Measurements from ENCODE around the gene PRLH. TPM values are rescaled to one million over a fixed set of nuclear protein-coding genes. Genes with fewer than 3 reads are reported as not detected.

Gene PRLH
- total and polyA plus RNA-seq, 2 of the 13 experiments (the other 11 are each of a cell fraction or from before 2014, with no cell fraction given) = not detected

- Histone ChIP-seq H3K79me2 (ENCODE audit: insufficient read depth, low read length) (no peaks in the 10 kb centered on the region), H3K4me2 (ENCODE audit: low read depth, low read length) (no peak overlapping the region), H3K27me3 (ENCODE audit: control insufficient read depth in 1 of 2, insufficient read depth in 2 of 2, low read length in 2 of 2) (peaks cover 3 to 52% of the 10 kb centered on the region in 2 experiments; a peak in 4 of 5 replicates), H3K36me3 (replicated peaks in 1 of 2; ENCODE audit: control insufficient read depth in 1 of 2, insufficient read depth in 2 of 2, low read length in 2 of 2) (no peaks in the 10 kb centered on the region), H3K27ac (ENCODE audit: extremely low read length, insufficient read depth, low read length) (no peak overlapping the region), H3K4me1 (ENCODE audit: insufficient read depth, low read length) (no peaks in the 10 kb centered on the region), H2AFZ (ENCODE audit: low read length) (no peak overlapping the region), H3K9ac (ENCODE audit: insufficient read depth, low read depth, low read length) (no peak overlapping the region), H4K20me1 (ENCODE audit: insufficient read depth, low read length) (no peaks in the 10 kb centered on the region), H3K4me3 (replicated peaks in 1 of 3; ENCODE audit: insufficient read depth in 1 of 3, low read depth in 2 of 3, low read length in 3 of 3) (no peak overlapping the region), H3K9me3 (ENCODE audit: low read length) (peaks cover 7% of the 10 kb centered on the region)
- FAIRE-seq (no peak), DNase-seq (ENCODE audit: low spot score) (no peak), ATAC-seq (peak; percentile 29; the same call in 2 of the 3 replicates)
- in situ Hi-C loops (cut with HindIII; ENCODE audit: extremely low pct_ligation_motif_present, low pct_unique_long_range_greater_than_20kb) = no loop called here
- CTCF ChIA-PET (ENCODE audit: low intra/inter-chr PET ratio, low total read pairs) = no interaction called here
- TF ChIP-seq MED13 (CRISPR knock-in tag; IDR thresholded peaks at IDR 0.05) (no peak), ZSCAN21 (CRISPR knock-in tag; IDR thresholded peaks at IDR 0.05; ENCODE audit: borderline replicate concordance) (no peak), SIN3B (IDR thresholded peaks at IDR 0.05; ENCODE audit: low read length) (no peak), MAFF (IDR thresholded peaks at IDR 0.05; ENCODE audit: low read depth, low read length) (peak; percentile 61), MAFK (conservative IDR thresholded peaks at IDR 0.05 in 1 of 2, IDR thresholded peaks at IDR 0.05 in 1 of 2; ENCODE audit: low read length in 2 of 2) (peak; percentile 74 to 78)
- WGBS (ENCODE audit: low lambda C conversion rate) = 28% methylated on average over 21 of the region's 22 CpGs
- POLR2A ChIA-PET = no interaction called here
- intact Hi-C loops (cut with micrococcal nuclease; ENCODE audit: unreplicated experiment) = no loop called here
- BruUV-seq (replicated peaks) = no TSS peak
Measured at GRCh38 chr2:237558961-237559641, 7.3 kb upstream of the PRLH start.

DNA sequence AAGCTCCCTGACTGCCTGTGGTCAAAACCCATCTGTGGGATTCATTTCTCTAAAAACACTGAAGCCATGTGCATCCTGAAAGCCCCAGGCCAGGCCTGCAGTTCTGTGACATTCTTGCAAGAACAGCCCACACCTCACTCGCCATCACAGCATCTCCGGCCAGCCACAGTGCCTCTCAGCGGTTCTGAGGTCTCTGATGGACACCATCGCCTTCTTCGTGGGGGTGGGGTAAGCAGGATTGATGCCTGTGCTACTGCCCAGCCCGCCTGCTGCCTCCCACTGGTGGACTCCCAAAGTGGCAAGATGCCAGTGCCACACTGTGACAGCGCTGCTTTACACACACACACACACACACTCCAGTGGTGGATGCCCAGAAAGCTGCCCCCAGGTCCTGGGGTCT is 5.2 kb upstream of the PRLH start:
- Histone ChIP-seq H3K4me2 (ENCODE audit: low read depth, low read length) (no peak overlapping the region), H3K9me3 (ENCODE audit: low read length) (no peaks in the 10 kb centered on the region), H3K4me3 (replicated peaks in 1 of 3; ENCODE audit: insufficient read depth in 1 of 3, low read depth in 2 of 3, low read length in 3 of 3) (no peak overlapping the region), H3K27ac (ENCODE audit: extremely low read length, insufficient read depth, low read length) (no peak overlapping the region), H3K4me1 (ENCODE audit: insufficient read depth, low read length) (no peaks in the 10 kb centered on the region), H4K20me1 (ENCODE audit: insufficient read depth, low read length) (no peaks in the 10 kb centered on the region), H3K27me3 (ENCODE audit: control insufficient read depth in 1 of 2, insufficient read depth in 2 of 2, low read length in 2 of 2) (peaks cover 3 to 59% of the 10 kb centered on the region in 2 experiments; a peak in 4 of 5 replicates), H2AFZ (ENCODE audit: low read length) (no peak overlapping the region), H3K79me2 (ENCODE audit: insufficient read depth, low read length) (no peaks in the 10 kb centered on the region), H3K9ac (ENCODE audit: insufficient read depth, low read depth, low read length) (no peak overlapping the region), H3K36me3 (replicated peaks in 1 of 2; ENCODE audit: control insufficient read depth in 1 of 2, insufficient read depth in 2 of 2, low read length in 2 of 2) (no peaks in the 10 kb centered on the region)
- DNase-seq (ENCODE audit: low spot score) = no peak
- no peak for FAIRE-seq
- ChIA-PET POLR2A (no interaction called here), CTCF (ENCODE audit: low intra/inter-chr PET ratio, low total read pairs) (no interaction called here)
- no TSS peak for BruUV-seq (replicated peaks)
- WGBS (ENCODE audit: low lambda C conversion rate) = 7% methylated on average over 7 of the region's 7 CpGs
- no peak for ATAC-seq
- in situ Hi-C loops (cut with HindIII; ENCODE audit: extremely low pct_ligation_motif_present, low pct_unique_long_range_greater_than_20kb) = no loop called here
- intact Hi-C loops (cut with micrococcal nuclease; ENCODE audit: unreplicated experiment) = no loop called here
- TF ChIP-seq ZNF724P (CRISPR knock-in tag; IDR thresholded peaks at IDR 0.05; ENCODE audit: borderline replicate concordance) (no peak), ZNF331 (CRISPR knock-in tag; IDR thresholded peaks at IDR 0.05) (no peak), RCOR2 (CRISPR knock-in tag; IDR thresholded peaks at IDR 0.05) (no peak), KLF16 (CRISPR knock-in tag; IDR thresholded peaks at IDR 0.05) (no peak), SMC3 (IDR thresholded peaks at IDR 0.05; ENCODE audit: low read length) (no peak), CEBPG (CRISPR knock-in tag; IDR thresholded peaks at IDR 0.05) (no peak), LBX2 (CRISPR knock-in tag; IDR thresholded peaks at IDR 0.05; ENCODE audit: borderline replicate concordance) (no peak), TCF12 (IDR thresholded peaks at IDR 0.05) (no peak), TCF12 (CRISPR knock-in tag; IDR thresholded peaks at IDR 0.05) (no peak), GABPA (IDR thresholded peaks at IDR 0.05; ENCODE audit: low read depth, low read length) (no peak), GABPA (CRISPR knock-in tag; IDR thresholded peaks at IDR 0.05; ENCODE audit: low read depth) (no peak)
- TF ChIP-seq, protein P1, sequence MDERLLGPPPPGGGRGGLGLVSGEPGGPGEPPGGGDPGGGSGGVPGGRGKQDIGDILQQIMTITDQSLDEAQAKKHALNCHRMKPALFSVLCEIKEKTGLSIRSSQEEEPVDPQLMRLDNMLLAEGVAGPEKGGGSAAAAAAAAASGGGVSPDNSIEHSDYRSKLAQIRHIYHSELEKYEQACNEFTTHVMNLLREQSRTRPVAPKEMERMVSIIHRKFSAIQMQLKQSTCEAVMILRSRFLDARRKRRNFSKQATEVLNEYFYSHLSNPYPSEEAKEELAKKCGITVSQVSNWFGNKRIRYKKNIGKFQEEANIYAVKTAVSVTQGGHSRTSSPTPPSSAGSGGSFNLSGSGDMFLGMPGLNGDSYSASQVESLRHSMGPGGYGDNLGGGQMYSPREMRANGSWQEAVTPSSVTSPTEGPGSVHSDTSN (CRISPR knock-in tag; IDR thresholded peaks at IDR 0.05) = no peak
- TF ChIP-seq, protein P2, sequence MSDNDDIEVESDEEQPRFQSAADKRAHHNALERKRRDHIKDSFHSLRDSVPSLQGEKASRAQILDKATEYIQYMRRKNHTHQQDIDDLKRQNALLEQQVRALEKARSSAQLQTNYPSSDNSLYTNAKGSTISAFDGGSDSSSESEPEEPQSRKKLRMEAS (IDR thresholded peaks at IDR 0.05) = no peak
